IMR-90 (cell line): Measurements from ENCODE around the gene ZNF219.
"Not testable (repeated sequence)": the region's sequence is repeated elsewhere in the genome, so short reads cannot be mapped to it uniquely, and the experiment has no call there.

Source experiments
- CTCF ChIP-seq: conservative IDR thresholded peaks from 2 replicates; pipeline ENCODE4 v1.5.1; 2012; ENCODE audit warnings: mild to moderate bottlenecking, low read depth, low read length, improper control_type of control experiment
- FOS ChIP-seq: fragments of 150-350 bp; IDR thresholded peaks from 2 replicates; pipeline ENCODE4 v1.6.1; 2016; ENCODE audit warnings: low read depth, low read length
- MAFK ChIP-seq: IDR thresholded peaks from 2 replicates; pipeline ENCODE4 v1.6.1; 2012; ENCODE audit warnings: low read depth, low read length, improper control_type of control experiment
- POLR2A ChIP-seq: IDR thresholded peaks from 2 replicates; pipeline ENCODE4 v1.6.1; 2012; ENCODE audit warnings: mild to moderate bottlenecking, low read depth, low read length

- not testable (repeated sequence) for TF ChIP-seq CTCF, POLR2A, FOS, MAFK
These were observed 57.5 kb downstream of the ZNF219 start for GRCh38 chr14:21040941-21041340.
